Stimulated activated CD4-positive, alpha-beta T cell treated with anti-CD3 and anti-CD28 coated beads, Interleukin-12 subunit alpha, Interleukin-12 subunit beta, amount 100 ng/mL, for 4 hours (primary cell): ENCODE measurements around the gene KMT5B.

ENCODE experiments used
- DNase-seq: peaks from one replicate; pipeline ENCODE4 v3.0.0-alpha.2; 2020

The KMT5B gene

GRCh38 chr11:68215524-68216170 lies 2.6 kb upstream of the KMT5B start:
- DNase-seq: no peak

DNA sequence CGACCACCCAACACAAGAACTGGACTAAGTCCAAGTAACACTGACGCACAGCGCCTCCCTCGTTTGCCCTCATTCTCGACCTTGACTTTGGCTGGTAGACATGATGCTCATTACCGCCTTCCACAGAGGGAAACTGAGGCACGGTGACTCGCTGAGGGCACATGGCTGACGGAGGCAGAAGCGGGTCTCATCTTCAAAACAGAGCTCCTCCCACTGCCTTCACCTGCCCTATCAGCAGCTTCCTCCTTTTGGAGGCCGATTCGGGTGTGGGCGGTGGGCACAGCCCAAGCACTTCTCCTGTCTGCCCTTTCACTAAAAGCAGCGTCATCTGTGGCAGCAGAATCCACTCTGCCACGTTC lies 2.0 kb upstream of the KMT5B start:
- DNase-seq: peak; percentile 35

DNA sequence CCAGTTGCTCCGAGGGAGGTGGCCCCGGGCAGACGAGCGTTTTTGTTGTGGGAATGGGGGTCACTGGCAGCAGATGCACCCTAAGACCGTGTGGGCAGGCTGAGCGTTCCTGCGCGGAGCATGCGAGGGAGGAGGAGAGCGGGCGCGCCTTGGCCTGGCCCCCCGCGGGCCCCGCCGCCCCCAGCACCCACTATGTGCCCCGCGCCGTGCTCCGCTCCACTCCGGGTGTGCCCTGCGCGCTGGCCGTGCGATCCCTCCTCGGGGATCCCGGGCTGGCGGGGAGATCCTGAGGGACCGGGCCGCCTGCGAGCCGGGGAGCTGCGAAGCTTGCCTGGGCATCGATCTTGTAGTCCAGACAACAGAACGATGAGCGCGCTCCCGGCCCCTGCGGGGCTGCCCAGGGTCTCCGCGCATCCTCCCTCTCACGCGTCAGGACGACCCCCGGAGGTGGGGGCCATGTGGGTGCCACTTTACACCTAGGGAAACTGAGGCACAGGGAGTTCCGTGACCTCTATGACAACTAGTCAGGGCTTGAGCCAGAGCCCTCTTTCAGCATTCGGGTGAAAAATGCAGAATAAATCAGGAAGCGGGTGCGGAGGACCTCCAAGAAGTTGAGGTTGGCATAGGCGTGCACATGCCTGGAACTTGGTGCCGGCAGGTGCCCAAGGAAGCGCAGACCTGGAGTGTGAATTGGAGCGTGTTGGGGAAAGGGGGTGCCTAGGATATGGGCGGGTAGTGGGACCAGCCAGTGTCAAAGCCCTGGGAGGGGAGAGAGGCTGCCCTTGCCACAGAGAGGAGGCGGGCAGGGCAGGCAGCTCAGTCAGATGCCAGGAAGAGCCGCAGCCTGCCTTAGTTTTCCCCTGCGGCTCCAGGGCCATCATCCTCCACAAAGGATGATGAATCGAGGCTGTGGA lies 1.3 kb upstream of the KMT5B start:
- peak; percentile 36 for DNase-seq

GRCh38 chr11:68213555-68214172 lies 568 bp upstream of the KMT5B start:
- peak; percentile 76 for DNase-seq

- DNase-seq: peak; percentile 45
Observed at GRCh38 chr11:68212421-68213134, 518 bp downstream of the KMT5B start.

DNA sequence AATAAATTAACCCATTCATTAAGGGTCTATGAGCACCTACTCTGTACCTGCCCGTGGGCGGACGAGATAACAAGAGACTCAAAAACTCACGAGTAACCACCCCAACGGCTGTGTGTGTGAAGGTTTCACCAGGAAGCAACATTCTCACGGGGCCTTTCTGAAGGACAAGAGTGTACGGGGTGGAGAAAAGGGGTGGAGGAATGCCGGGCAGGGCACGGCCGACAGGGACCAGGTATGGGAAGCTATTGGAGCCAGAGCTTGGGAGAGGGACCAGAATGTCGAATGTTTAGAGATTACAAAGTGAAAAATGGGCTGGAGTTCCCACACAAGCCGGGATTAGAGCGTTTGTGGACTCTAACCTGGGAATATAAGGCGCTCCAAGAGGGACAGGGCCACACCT lies 1.6 kb downstream of the KMT5B start:
- DNase-seq: no peak

GRCh38 chr11:68206211-68206610 lies 6.9 kb downstream of the KMT5B start:
- DNase-seq: no peak

- DNase-seq: no peak
Observed at GRCh38 chr11:68204402-68204801, 8.7 kb downstream of the KMT5B start.

GRCh38 chr11:68202165-68202564 lies 10.9 kb downstream of the KMT5B start:
- DNase-seq: no peak

GRCh38 chr11:68201492-68201891 lies 11.6 kb downstream of the KMT5B start:
- DNase-seq: no peak

GRCh38 chr11:68200639-68201038 lies 12.5 kb downstream of the KMT5B start:
- DNase-seq: no peak

DNA sequence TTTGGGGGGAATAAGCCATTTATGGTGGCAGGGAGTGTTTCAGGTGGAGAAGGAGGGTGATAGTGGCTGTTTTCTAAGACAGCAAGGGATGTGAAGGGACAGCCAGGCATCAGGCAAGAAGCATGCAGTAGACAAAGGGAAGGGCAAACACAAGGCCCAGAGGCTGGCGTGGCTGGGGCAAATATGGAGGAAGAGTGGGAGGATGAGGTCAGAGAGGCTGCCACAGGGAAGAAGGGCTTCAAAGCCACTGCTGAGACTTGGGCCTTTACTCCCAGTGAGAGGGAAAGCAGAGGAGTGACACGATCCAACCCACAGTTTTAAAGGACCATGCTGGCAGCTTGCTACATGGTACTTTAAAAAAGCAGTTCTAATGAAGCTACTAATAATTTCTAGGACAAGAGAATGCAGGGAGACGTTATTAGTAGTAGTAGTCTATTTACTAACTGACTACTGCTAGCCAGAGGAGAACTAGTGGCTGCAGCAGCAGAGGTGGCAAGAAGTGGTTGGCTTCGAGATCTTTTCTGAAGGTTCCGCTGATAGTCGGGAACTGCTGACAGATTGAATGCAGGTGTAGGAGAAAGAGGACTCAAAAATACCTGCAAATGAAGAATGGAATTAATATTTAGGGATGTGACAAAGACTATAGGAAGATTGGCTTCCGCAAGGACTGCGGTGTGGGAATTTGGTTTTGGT lies 13.7 kb downstream of the KMT5B start:
- no peak for DNase-seq

GRCh38 chr11:68196219-68196618 lies 16.9 kb downstream of the KMT5B start:
- DNase-seq: no peak

GRCh38 chr11:68194675-68195294 lies 18.3 kb downstream of the KMT5B start:
- no peak for DNase-seq

DNA sequence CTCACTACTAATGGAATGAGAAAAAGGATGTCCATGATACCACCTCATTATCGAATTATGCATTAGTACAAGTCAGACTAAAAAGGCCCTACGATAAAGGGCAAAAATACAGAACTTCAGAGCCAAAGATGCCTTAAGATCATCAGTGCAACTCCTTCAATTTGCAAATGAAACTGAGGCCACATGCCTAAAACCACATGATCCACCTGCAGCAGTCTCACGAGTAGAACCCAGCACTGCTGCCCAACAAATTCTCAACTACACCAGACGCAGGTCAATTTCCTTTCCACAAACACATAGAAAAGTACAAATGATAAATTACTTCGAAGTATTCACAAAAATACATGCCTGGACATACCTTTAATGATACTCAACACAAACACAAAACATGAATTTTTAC lies 20.1 kb downstream of the KMT5B start:
- DNase-seq: no peak

GRCh38 chr11:68191661-68192579 lies 21.2 kb downstream of the KMT5B start:
- DNase-seq: no peak

DNA sequence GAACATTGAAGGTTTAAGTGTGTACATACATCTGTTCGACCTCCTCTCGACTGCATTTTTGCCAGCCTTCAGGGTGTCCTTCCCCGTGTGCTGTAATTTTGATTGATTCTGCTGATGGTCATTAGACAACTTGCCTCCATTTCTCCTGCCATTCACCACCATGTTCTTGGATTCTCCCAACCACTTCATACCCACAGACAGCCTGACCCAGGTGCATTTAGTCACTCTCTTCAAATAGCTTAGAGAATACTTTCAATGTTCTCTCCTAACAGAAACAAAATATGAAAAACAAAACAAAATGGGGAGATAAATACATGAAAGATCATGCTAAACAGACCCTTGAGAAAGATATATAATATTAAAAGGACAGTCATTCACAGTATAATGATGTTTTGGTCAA lies 23.2 kb downstream of the KMT5B start:
- no peak for DNase-seq

GRCh38 chr11:68189082-68189481 lies 24.0 kb downstream of the KMT5B start:
- no peak for DNase-seq

DNA sequence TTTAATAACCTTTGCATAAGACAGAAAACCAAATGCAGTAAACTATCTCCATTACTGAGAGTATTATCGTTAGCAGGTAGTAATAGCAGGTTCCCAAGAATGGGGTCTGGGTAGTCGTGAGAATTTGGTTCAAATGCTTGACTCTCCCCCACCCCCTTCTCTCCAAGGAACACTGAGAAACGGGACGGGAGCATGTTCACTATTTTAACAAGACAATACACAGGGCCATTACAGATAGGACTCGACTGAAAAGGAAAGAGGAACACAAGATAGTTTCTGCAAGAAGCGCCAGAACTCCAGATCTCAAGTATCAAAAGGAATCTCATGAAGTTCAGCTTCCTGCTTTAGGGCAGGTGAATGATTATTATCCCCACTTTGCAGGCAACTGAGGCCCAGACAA lies 27.0 kb downstream of the KMT5B start:
- no peak for DNase-seq

DNA sequence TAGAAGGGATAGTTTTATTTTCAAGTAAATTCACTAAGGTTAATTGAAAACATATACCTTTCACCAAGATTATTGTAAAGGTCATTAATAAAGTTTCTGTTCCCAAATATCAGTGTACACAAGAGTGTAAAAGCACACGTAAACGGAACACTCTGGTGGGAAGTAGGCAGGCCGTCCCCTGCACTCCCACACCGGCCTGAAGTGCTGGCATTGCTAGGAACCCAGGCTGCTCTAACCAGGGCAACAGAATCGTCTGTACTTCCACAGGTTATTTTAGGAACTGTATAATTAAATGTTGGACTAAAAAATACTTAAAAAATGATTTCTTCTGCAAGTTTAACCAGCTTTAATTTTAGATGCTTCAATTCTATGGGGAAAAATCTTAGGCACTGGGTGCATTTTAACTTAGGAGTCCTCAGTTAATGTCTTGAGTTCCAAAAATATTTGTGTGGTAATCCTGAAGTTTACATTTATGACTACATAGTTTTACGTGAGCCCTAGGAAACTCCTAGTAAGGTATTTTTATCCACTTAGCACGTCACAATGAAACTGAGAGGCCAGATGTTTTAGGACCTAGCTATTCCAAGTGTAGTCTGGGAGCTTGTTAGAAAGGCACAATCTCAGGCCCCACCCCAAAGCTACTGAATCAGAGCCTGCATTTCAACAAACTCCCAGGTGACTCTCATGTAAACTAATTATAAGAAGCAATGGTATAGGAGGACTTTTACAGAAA lies 31.2 kb downstream of the KMT5B start:
- no peak for DNase-seq
